HG03469 (cell line): Measurements from ENCODE around the gene SLC9A3.
"Not testable (repeated sequence)": the region's sequence is repeated elsewhere in the genome, so short reads cannot be mapped to it uniquely, and the experiment has no call there.

Experiments
- ATAC-seq: cut with Tn5 transposase; IDR thresholded peaks from one replicate; pipeline ENCODE4 v1.9.1; 2021; ENCODE audit warnings: mild to moderate bottlenecking, moderate library complexity, moderate number of reproducible peaks; ENCODE audit not compliant: unreplicated experiment

Gene SLC9A3

DNA sequence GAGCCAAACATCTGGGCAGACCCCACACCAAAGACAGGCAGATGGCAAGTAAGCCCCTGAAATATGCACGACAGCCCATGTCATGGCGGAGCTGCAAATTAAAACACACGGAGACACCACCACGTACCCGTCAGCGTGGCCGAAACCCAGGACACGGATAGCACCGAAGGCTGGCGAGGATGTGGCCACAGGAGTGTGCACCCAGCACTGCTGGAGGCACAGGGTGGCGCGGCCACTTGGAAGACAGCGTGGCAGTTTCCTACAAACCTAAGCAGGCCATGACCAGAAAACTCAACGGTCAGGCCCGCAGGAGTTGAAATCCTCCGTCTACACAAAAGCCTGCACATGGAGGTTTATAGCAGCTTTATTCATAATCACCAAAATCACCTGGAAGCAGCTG, 12.8 kb downstream of the SLC9A3 start:
- no peak for ATAC-seq

- ATAC-seq: no peak
Measured at GRCh38 chr5:510521-510920, 13.7 kb downstream of the SLC9A3 start.

DNA sequence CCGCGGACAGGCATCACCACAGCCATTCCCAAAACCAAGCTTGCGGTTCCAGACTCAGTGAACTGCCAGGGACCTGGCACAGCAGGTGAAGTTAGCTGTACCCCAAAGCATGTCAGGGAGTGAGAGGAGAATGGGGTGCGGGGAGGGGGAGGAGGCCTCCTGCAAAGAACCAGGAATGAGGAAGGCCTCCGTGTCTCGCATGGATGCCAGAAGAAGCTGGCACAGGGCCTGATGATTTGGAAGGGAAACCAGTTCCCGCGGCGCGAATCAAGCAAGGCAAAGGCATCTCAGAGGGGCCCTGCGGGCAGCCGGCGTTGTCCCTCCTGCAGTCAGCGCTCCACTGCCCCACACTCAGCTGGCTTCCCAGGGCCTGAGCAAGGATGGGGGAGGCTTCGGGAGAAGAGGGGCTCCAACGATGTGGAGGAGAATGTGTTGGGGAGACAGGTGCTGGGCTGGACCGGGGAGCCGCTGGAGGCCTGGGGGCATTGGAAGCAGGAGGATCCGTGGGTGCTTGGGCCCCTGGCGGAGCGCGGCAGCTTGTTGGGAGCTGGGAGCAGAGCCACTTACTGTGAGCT, 14.6 kb downstream of the SLC9A3 start:
- ATAC-seq: no peak

DNA sequence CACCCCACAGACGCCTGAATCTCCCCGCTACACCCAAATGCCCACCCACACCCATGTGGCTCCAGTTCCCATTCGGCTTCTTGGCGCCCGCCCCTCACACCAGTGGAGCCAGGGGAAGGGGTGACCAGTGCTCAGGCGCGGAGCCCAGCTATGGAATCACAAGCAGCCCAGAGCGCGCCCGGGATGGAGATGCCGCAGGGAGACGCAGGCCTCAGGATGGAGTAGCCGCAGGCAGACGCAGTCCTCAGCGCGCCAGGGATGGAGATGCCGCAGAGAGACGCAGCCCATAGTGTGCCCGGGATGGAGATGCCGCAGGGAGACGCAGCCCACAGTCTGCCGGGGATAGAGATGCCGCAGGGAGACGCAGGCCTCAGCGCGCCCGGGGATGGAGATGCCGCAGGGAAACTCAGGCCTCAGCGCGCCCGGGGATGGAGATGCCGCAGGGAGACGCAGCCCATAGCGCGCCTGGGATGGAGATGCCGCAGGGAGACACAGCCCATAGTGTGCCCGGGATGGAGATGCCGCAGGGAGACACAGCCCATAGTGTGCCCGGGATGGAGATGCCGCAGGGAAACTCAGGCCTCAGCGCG, 16.2 kb downstream of the SLC9A3 start:
- not testable (repeated sequence) for ATAC-seq

DNA sequence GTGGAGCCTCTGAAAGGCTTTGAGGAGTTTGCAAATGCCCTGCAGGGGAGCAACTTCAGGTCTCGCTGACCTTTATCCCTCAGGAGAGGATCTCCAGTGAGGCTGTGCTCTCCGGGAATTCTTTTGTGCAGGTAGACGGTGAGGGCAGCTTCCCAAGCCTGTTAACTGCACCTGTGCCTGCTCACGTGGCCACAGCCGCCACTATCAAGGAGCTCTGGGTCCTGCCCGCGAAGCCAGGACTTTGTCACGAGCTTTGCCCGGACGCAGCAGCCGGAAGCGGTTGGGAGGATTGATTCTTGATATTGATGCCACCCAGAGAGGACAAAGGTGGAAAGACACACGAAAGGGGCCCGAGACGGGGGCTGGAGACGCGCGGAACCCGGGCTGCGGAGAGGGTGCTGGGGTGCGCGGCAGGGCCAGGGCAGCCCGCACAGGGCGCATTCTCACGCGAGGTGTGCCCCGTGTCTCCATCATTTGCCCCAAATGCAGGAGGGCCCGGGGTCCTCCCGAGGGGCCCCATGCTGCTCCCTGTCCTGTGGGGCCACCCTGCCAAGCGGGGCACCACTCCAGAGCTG, 18.2 kb downstream of the SLC9A3 start:
- no peak for ATAC-seq

DNA sequence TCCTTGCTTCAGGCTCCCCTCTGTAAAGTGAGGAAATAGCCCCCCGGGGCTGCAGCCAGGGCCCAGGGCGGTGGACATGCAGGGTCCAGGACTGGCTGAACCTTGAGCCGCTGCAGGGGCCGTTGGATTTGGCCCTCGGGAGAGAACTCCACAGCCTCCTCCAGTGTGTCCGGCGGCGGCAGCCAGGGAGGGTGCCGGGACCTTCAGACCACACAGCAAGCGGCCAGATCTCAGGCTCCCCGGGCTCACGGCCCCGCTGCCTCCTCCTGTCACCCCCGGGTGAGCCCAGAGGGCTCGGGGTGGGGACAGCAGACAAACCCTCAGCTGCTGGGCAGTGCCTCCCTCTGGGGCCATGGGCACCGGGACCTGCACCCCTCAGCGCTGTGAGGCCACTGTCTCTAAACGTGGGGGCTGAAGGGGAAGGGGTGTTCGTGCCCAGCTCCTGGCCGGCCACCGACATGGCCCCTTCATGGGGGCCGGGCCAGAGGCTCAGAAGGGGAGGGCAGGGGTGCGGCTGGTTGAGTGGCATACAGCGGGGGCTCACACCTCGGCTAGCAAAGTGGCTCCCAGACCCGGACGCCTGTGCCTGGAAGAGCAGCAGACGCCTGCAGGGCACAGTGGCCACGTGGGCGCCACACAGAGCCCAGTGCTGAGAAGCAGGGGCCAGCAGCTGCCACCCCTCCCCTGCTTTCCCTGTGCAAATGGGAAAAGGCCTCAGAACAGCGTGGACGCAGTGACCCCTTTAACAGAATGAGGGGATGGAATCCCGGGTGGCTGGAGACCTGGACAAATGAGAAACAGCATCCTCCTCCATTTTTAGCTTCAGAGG, 19.7 kb downstream of the SLC9A3 start:
- no peak for ATAC-seq

DNA sequence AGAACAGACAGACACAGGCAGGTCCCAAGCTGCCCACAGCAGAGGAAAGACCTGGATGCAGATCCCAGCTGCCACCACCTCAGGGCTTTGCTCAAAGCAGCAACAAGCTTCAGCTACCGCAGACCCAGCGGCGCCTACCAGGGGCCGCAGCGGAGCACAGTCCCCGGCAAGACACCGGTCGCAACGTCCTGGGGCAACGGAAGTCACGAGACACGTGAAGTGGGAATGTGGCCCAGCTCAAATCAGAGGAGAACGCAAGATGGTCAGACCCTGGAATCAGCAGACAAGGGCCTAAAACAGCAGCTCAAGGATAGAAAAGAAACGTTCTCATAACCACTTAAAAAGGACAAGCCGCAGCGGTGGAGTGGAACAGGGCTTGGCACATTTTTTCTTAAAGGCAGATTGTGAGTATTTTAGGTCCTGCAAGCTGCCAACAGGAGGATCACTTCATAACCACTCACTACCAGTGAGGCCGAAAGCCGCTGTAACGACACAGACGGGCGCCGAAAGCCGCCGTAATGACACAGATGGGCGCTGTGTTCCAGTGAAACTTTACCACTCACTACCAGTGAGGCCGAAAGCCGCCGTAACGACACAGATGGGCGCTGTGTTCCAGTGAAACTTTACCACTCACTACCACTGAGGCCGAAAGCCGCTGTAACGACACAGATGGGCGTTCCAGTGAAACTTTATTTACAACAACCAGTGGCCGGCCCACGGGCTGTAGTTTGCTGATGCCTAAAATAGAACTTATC, 21.7 kb downstream of the SLC9A3 start:
- ATAC-seq: no peak

GRCh38 chr5:501831-502184, 22.4 kb downstream of the SLC9A3 start:
- no peak for ATAC-seq

DNA sequence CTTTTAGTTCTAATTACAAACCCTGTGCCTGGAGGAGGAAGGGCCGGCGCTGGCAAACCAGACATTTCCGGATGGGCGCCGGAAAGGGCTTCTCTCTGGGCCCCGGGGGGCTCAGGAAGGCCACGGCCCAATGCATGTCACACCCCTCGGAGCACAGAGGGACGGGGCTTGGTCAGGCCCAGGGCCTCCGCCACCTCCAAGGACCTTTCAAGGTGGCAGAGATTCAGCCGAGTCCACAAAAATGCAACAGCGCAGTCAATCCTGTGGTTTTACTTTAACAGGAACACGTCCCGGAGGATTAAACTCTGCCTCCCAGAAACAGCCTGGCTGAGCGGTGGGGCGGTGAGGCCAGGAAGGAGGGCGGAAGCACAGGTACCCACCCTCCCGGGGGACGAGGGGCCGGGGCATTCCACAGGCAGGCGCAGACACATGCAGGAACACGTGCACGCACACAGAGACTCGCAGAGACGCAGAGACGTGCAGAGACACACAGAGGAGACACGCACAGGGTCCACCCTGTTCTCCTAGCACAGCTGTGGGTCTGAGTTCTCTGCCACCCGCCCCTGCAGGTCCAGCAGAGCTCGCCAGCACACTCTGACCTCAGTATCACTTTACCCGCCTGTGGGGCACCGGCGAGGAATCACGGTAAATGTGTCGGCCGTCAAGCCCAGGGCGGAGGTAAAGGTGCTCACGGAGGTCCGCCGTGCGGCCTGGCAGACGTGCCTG, 23.0 kb downstream of the SLC9A3 start:
- ATAC-seq: no peak

DNA sequence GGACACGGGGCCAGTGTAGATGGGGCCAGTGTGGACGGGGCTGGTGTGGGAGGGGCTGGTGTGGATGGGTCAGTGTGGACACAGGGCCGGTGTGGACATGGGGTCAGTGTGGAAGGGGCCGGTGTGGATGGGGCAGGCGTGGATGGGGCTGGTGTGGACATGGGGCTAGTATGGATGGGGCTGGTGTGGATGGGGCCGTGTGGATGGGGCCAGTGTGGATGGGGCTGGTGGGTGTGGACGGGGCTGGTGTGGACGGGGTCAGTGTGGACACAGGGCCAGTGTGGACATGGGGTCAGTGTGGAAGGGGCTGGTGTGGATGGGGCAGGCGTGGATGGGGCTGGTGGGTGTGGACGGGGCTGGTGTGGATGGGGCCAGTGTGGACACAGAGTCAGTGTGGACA, 23.8 kb downstream of the SLC9A3 start:
- no peak for ATAC-seq

- ATAC-seq: no peak
Measured at GRCh38 chr5:499233-500209, 24.7 kb downstream of the SLC9A3 start.

GRCh38 chr5:497871-498509, 26.3 kb downstream of the SLC9A3 start:
- ATAC-seq: no peak

- no peak for ATAC-seq
Measured at GRCh38 chr5:497090-497700, 27.1 kb downstream of the SLC9A3 start.

- ATAC-seq: no peak
Measured at GRCh38 chr5:496028-496427, 28.2 kb downstream of the SLC9A3 start.

- no peak for ATAC-seq
Measured at GRCh38 chr5:494667-495255, 29.5 kb downstream of the SLC9A3 start.

- ATAC-seq: no peak
Measured at GRCh38 chr5:493758-494157, 30.5 kb downstream of the SLC9A3 start.

GRCh38 chr5:493119-493701, 31.0 kb downstream of the SLC9A3 start:
- ATAC-seq: no peak
